ENCODE results near the gene CENPS.

DNA sequence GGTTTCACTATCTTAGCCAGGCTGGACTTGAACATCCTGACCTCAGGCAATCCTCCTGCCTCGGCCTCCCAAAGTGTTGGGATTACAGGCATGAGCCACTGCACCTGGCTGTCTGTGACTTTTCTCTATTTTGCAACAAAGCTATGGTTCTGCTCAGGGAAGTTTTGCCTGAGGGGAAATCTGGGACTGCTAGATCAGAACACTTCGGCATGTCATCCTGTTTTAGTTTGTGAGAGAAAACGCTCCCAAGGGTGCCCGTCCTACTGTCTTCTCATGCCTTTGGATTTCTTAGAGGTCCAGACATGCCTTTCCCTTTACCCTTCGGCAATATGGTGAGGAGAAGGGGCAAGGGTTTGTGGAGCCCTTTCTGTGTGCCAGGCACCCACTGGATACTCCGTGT is 14.0 kb downstream of the CENPS start:
- no peak for TF ChIP-seq TEAD2 (CRISPR knock-in tag; IDR thresholded peaks at IDR 0.05)
- TF ChIP-seq, protein P1, sequence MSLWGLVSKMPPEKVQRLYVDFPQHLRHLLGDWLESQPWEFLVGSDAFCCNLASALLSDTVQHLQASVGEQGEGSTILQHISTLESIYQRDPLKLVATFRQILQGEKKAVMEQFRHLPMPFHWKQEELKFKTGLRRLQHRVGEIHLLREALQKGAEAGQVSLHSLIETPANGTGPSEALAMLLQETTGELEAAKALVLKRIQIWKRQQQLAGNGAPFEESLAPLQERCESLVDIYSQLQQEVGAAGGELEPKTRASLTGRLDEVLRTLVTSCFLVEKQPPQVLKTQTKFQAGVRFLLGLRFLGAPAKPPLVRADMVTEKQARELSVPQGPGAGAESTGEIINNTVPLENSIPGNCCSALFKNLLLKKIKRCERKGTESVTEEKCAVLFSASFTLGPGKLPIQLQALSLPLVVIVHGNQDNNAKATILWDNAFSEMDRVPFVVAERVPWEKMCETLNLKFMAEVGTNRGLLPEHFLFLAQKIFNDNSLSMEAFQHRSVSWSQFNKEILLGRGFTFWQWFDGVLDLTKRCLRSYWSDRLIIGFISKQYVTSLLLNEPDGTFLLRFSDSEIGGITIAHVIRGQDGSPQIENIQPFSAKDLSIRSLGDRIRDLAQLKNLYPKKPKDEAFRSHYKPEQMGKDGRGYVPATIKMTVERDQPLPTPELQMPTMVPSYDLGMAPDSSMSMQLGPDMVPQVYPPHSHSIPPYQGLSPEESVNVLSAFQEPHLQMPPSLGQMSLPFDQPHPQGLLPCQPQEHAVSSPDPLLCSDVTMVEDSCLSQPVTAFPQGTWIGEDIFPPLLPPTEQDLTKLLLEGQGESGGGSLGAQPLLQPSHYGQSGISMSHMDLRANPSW (CRISPR knock-in tag; IDR thresholded peaks at IDR 0.05; ENCODE audit: borderline replicate concordance), result no peak
- no peak for TF ChIP-seq POLR2A (IDR thresholded peaks at IDR 0.05; ENCODE audit: insufficient read depth in 1 of 2, low read depth in 2 of 2, low read length in 2 of 2)
- TF ChIP-seq, protein P2, sequence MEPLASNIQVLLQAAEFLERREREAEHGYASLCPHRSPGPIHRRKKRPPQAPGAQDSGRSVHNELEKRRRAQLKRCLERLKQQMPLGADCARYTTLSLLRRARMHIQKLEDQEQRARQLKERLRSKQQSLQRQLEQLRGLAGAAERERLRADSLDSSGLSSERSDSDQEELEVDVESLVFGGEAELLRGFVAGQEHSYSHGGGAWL (CRISPR knock-in tag; IDR thresholded peaks at IDR 0.05), result no peak
- TF ChIP-seq ETV6 (CRISPR knock-in tag; conservative IDR thresholded peaks at IDR 0.05), result no peak
- no peak for TF ChIP-seq SMC3 (IDR thresholded peaks at IDR 0.05; ENCODE audit: low read length)
- TF ChIP-seq, protein P3, sequence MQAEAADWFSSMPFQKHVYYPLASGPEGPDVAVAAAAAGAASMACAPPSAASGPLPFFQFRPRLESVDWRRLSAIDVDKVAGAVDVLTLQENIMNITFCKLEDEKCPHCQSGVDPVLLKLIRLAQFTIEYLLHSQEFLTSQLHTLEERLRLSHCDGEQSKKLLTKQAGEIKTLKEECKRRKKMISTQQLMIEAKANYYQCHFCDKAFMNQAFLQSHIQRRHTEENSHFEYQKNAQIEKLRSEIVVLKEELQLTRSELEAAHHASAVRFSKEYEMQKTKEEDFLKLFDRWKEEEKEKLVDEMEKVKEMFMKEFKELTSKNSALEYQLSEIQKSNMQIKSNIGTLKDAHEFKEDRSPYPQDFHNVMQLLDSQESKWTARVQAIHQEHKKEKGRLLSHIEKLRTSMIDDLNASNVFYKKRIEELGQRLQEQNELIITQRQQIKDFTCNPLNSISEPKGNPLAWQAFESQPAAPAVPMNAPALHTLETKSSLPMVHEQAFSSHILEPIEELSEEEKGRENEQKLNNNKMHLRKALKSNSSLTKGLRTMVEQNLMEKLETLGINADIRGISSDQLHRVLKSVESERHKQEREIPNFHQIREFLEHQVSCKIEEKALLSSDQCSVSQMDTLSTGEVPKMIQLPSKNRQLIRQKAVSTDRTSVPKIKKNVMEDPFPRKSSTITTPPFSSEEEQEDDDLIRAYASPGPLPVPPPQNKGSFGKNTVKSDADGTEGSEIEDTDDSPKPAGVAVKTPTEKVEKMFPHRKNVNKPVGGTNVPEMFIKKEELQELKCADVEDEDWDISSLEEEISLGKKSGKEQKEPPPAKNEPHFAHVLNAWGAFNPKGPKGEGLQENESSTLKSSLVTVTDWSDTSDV (CRISPR knock-in tag; IDR thresholded peaks at IDR 0.05), result no peak
- no peak for TF ChIP-seq SALL1 (CRISPR knock-in tag; IDR thresholded peaks at IDR 0.05)
- TF ChIP-seq DPF2 (CRISPR knock-in tag; IDR thresholded peaks at IDR 0.05; ENCODE audit: borderline replicate concordance, low read depth), result no peak
- TF ChIP-seq, protein P4, sequence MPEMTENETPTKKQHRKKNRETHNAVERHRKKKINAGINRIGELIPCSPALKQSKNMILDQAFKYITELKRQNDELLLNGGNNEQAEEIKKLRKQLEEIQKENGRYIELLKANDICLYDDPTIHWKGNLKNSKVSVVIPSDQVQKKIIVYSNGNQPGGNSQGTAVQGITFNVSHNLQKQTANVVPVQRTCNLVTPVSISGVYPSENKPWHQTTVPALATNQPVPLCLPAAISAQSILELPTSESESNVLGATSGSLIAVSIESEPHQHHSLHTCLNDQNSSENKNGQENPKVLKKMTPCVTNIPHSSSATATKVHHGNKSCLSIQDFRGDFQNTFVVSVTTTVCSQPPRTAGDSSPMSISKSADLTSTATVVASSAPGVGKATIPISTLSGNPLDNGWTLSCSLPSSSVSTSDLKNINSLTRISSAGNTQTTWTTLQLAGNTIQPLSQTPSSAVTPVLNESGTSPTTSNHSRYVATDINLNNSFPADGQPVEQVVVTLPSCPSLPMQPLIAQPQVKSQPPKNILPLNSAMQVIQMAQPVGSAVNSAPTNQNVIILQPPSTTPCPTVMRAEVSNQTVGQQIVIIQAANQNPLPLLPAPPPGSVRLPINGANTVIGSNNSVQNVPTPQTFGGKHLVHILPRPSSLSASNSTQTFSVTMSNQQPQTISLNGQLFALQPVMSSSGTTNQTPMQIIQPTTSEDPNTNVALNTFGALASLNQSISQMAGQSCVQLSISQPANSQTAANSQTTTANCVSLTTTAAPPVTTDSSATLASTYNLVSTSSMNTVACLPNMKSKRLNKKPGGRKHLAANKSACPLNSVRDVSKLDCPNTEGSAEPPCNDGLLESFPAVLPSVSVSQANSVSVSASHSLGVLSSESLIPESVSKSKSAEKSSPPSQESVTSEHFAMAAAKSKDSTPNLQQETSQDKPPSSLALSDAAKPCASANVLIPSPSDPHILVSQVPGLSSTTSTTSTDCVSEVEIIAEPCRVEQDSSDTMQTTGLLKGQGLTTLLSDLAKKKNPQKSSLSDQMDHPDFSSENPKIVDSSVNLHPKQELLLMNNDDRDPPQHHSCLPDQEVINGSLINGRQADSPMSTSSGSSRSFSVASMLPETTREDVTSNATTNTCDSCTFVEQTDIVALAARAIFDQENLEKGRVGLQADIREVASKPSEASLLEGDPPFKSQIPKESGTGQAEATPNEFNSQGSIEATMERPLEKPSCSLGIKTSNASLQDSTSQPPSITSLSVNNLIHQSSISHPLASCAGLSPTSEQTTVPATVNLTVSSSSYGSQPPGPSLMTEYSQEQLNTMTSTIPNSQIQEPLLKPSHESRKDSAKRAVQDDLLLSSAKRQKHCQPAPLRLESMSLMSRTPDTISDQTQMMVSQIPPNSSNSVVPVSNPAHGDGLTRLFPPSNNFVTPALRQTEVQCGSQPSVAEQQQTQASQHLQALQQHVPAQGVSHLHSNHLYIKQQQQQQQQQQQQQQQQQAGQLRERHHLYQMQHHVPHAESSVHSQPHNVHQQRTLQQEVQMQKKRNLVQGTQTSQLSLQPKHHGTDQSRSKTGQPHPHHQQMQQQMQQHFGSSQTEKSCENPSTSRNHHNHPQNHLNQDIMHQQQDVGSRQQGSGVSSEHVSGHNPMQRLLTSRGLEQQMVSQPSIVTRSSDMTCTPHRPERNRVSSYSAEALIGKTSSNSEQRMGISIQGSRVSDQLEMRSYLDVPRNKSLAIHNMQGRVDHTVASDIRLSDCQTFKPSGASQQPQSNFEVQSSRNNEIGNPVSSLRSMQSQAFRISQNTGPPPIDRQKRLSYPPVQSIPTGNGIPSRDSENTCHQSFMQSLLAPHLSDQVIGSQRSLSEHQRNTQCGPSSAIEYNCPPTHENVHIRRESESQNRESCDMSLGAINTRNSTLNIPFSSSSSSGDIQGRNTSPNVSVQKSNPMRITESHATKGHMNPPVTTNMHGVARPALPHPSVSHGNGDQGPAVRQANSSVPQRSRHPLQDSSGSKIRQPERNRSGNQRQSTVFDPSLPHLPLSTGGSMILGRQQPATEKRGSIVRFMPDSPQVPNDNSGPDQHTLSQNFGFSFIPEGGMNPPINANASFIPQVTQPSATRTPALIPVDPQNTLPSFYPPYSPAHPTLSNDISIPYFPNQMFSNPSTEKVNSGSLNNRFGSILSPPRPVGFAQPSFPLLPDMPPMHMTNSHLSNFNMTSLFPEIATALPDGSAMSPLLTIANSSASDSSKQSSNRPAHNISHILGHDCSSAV (CRISPR knock-in tag; IDR thresholded peaks at IDR 0.05; ENCODE audit: borderline replicate concordance), result no peak
- TF ChIP-seq, protein P5, sequence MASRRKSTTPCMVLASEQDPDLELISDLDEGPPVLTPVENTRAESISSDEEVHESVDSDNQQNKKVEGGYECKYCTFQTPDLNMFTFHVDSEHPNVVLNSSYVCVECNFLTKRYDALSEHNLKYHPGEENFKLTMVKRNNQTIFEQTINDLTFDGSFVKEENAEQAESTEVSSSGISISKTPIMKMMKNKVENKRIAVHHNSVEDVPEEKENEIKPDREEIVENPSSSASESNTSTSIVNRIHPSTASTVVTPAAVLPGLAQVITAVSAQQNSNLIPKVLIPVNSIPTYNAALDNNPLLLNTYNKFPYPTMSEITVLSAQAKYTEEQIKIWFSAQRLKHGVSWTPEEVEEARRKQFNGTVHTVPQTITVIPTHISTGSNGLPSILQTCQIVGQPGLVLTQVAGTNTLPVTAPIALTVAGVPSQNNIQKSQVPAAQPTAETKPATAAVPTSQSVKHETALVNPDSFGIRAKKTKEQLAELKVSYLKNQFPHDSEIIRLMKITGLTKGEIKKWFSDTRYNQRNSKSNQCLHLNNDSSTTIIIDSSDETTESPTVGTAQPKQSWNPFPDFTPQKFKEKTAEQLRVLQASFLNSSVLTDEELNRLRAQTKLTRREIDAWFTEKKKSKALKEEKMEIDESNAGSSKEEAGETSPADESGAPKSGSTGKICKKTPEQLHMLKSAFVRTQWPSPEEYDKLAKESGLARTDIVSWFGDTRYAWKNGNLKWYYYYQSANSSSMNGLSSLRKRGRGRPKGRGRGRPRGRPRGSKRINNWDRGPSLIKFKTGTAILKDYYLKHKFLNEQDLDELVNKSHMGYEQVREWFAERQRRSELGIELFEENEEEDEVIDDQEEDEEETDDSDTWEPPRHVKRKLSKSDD (CRISPR knock-in tag; IDR thresholded peaks at IDR 0.05; ENCODE audit: low read depth), result no peak
- no peak for TF ChIP-seq PHF5A (CRISPR knock-in tag; IDR thresholded peaks at IDR 0.05; ENCODE audit: low read depth, unreplicated experiment)
